Stomach (tissue), 9 donors: Measurements from ENCODE around the gene RUNX1. TPM values are rescaled to one million over a fixed set of nuclear protein-coding genes. Genes with fewer than 3 reads are reported as not detected.

Experiments
- DNase-seq, 2 donors: peaks; one replicate each; pipeline versions ENCODE4 v3.0.0 to v3.0.0-alpha.2; 2013 to 2019
- H3K27ac ChIP-seq, 5 donors: fragments of 200-600 bp in 4 of 5; sonication (generic) in 4 of 5; one replicate each; pipeline ENCODE4 v1.5.1; 2013 to 2019; ENCODE audit warnings: mild to moderate bottlenecking in 1 of 5, moderate library complexity in 1 of 5
- H3K27me3 ChIP-seq, 3 donors: fragments of 200-600 bp; sonication (generic); one replicate each; pipeline ENCODE4 v1.5.1; 2017 to 2019; ENCODE audit warnings: mixed run types in 1 of 3
- H3K36me3 ChIP-seq, 4 donors: fragments of 200-600 bp; sonication (generic); 1 replicate in 3 of 4; 2 replicates in 1 of 4; pipeline ENCODE4 v1.5.1; 2016 to 2019
- H3K4me1 ChIP-seq, 4 donors: fragments of 200-600 bp; sonication (generic); one replicate each; pipeline ENCODE4 v1.5.1; 2016 to 2019
- H3K4me3 ChIP-seq, 4 donors: fragments of 200-600 bp; sonication (generic) in 3 of 4; one replicate each; pipeline ENCODE4 v1.5.1; 2016 to 2019; ENCODE audit warnings: mild to moderate bottlenecking in 1 of 4
- H3K9me3 ChIP-seq, 4 donors: fragments of 200-600 bp; sonication (generic); one replicate each; pipeline ENCODE4 v1.5.1; 2016 to 2019
- CTCF ChIP-seq, 7 experiments: fragments of 450-650 bp in 4 of 7; fragments of 200-600 bp in 3 of 7; sonication (generic) in 3 of 7; IDR thresholded peaks; one replicate each; pipeline ENCODE4 v1.5.1; 2016 to 2019; ENCODE audit warnings: antibody characterized with exemption in 7 of 7, control low read depth in 2 of 7, mild to moderate bottlenecking in 1 of 7
- EP300 ChIP-seq: sonication (generic); formaldehyde crosslinking; IDR thresholded peaks from one replicate; pipeline ENCODE4 v1.6.1; 2017; ENCODE audit warnings: antibody characterized with exemption
- POLR2A ChIP-seq, 4 donors: fragments of 450-650 bp; IDR thresholded peaks; one replicate each; pipeline ENCODE4 v1.6.1; 2016; ENCODE audit warnings: antibody characterized with exemption in 4 of 4, control low read depth in 2 of 4, mild to moderate bottlenecking in 1 of 4, moderate library complexity in 1 of 4
- POLR2AphosphoS5 ChIP-seq, 3 donors: sonication (generic); formaldehyde crosslinking; IDR thresholded peaks; one replicate each; pipeline ENCODE4 v1.6.1; 2016; ENCODE audit warnings: antibody characterized with exemption in 3 of 3
- WGBS, 5 donors: extraction: QIAGEN DNeasy Blood & Tissue Kit in 3 of 5; methylation state at CpG; one replicate each; pipeline versions ENCODE4 v1.1.5 to v1.1.7; 2013 to 2018; 5-methylcytosine and 5-hydroxymethylcytosine counted together
- intact Hi-C: fragments of 100-400 bp; cut with DNase I; formaldehyde crosslinking; loops from one replicate; pipeline ENCODE4 v1.15.1; 2023; ENCODE audit warnings: low total_unique reads
- polyA plus RNA-seq, 3 donors: library from polyadenylated mRNA; stranded (reverse); fragments of 200-250 nt; gene quantifications; one replicate each; pipeline ENCODE4 v1.2.3, GENCODE V29; 2013
- total RNA-seq, 5 donors: library from RNA; depleted of rRNA; stranded (reverse); fragments of >200 nt; gene quantifications; one replicate each; pipeline versions ENCODE4 v1.1.0 to v1.2.3, GENCODE V29; 2014 to 2016
- donor health status: healthy with polysubstance abuse.
- donor health status: Bipolar disorder and iron deficiency.
- donor health status: healthy.

Gene RUNX1
- total and polyA plus RNA-seq, 8 donors, result 8.0 to 213 (median 40.0) TPM

- peak overlapping the region in 1 of 5 donors; percentile 21 for H3K27ac ChIP-seq
- peaks cover 5 to 83% (median 65%) of the 10 kb centered on the region in 4 donors for H3K36me3 ChIP-seq
- no peak for DNase-seq
- peaks cover 9 to 46% (median 13%) of the 10 kb centered on the region in 4 donors for H3K4me1 ChIP-seq
- WGBS, 5 donors, result 91 to 96% (median 93%) methylated on average over 3 of the region's 3 CpGs
- no peaks in the 10 kb centered on the region for H3K9me3 ChIP-seq
- intact Hi-C loops, result no loop called here
- TF ChIP-seq EP300 (no peak), POLR2AphosphoS5 (IDR thresholded peaks at IDR 0.05) (no peak), CTCF (IDR thresholded peaks at IDR 0.05) (no peak), POLR2A (IDR thresholded peaks at IDR 0.05) (no peak)
- no peak overlapping the region for H3K4me3 ChIP-seq
- H3K27me3 ChIP-seq, result no peaks in the 10 kb centered on the region
Measured at GRCh38 chr21:34825101-34825500, 224.0 kb downstream of the RUNX1 start.

GRCh38 chr21:34824314-34824713, 224.8 kb downstream of the RUNX1 start:
- intact Hi-C loops, result no loop called here
- H3K9me3 ChIP-seq, result no peaks in the 10 kb centered on the region
- TF ChIP-seq CTCF (IDR thresholded peaks at IDR 0.05) (no peak), POLR2A (IDR thresholded peaks at IDR 0.05) (no peak), POLR2AphosphoS5 (IDR thresholded peaks at IDR 0.05) (no peak), EP300 (no peak)
- peaks cover 10 to 53% (median 16%) of the 10 kb centered on the region in 4 donors for H3K4me1 ChIP-seq
- no peaks in the 10 kb centered on the region for H3K27me3 ChIP-seq
- DNase-seq, result no peak
- 18 to 54% (median 37%) methylated on average over 1 of the region's 1 CpG for WGBS, 5 donors
- H3K27ac ChIP-seq, result peak overlapping the region in 3 of 5 donors; percentile 7 to 21 (median 21)
- H3K36me3 ChIP-seq, result peaks cover 11 to 83% (median 62%) of the 10 kb centered on the region in 4 donors
- H3K4me3 ChIP-seq, result no peak overlapping the region

GRCh38 chr21:34822942-34823341, 226.2 kb downstream of the RUNX1 start:
- Histone ChIP-seq H3K4me3 (no peak overlapping the region), H3K27me3 (no peaks in the 10 kb centered on the region), H3K4me1 (peaks cover 10 to 60% (median 29%) of the 10 kb centered on the region in 4 donors), H3K27ac (no peak overlapping the region), H3K36me3 (peaks cover 8 to 74% (median 54%) of the 10 kb centered on the region in 4 donors), H3K9me3 (no peaks in the 10 kb centered on the region)
- no peak for TF ChIP-seq POLR2A (IDR thresholded peaks at IDR 0.05)
- TF ChIP-seq POLR2AphosphoS5 (IDR thresholded peaks at IDR 0.05), result no peak
- no peak for TF ChIP-seq EP300
- TF ChIP-seq CTCF (IDR thresholded peaks at IDR 0.05), result no peak
- WGBS, 5 donors, result 89 to 99% (median 95%) methylated on average over 6 of the region's 6 CpGs
- DNase-seq, result no peak
- intact Hi-C loops, result no loop called here

GRCh38 chr21:34822168-34822567, 226.9 kb downstream of the RUNX1 start:
- peaks cover 8 to 74% (median 51%) of the 10 kb centered on the region in 4 donors for H3K36me3 ChIP-seq
- H3K27me3 ChIP-seq, result no peaks in the 10 kb centered on the region
- intact Hi-C loops, result no loop called here
- H3K9me3 ChIP-seq, result no peaks in the 10 kb centered on the region
- WGBS, 5 donors, result 67 to 79% (median 75%) methylated on average over 5 of the region's 5 CpGs
- H3K4me3 ChIP-seq, result no peak overlapping the region
- no peak for TF ChIP-seq EP300
- TF ChIP-seq POLR2A (IDR thresholded peaks at IDR 0.05), result no peak
- TF ChIP-seq POLR2AphosphoS5 (IDR thresholded peaks at IDR 0.05), result no peak
- TF ChIP-seq CTCF (IDR thresholded peaks at IDR 0.05), result no peak
- peaks cover 10 to 52% (median 28%) of the 10 kb centered on the region in 4 donors for H3K4me1 ChIP-seq
- no peak for DNase-seq
- no peak overlapping the region for H3K27ac ChIP-seq
